ENCODE data around the gene RDH16.
A peak's percentile ranks its signal among the peaks of the same experiment; 100 is the strongest.
"Not testable (repeated sequence)": the region's sequence is repeated elsewhere in the genome, so short reads cannot be mapped to it uniquely, and the experiment has no call there.

RDH16 gene

DNA sequence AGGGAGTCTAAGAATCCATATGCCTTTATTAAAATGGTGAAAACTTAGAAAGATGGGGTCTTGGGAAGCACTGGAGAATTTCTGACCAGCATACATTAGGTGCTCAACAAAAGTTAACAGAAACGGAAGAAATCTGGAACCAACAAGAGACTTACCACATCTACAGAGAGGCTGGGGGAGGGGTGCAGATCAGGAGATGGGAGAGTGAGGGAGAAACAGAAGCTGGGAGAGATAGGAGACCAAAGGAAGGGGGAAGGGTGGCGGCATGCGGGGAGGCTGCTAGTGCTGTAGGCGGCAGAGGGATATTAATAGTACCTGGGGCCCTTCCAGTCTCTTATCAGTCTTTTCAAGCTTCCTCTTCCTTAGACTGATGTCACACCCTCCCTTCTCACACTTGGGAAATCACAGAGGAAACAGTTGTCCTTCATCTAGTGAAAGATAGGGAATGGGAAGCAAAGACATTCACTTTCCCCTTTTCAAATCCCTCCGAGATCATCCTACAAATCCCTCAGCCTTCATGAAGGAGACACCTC lies 30.9 kb upstream of the RDH16 start:
- DNase-seq = no peak

DNA sequence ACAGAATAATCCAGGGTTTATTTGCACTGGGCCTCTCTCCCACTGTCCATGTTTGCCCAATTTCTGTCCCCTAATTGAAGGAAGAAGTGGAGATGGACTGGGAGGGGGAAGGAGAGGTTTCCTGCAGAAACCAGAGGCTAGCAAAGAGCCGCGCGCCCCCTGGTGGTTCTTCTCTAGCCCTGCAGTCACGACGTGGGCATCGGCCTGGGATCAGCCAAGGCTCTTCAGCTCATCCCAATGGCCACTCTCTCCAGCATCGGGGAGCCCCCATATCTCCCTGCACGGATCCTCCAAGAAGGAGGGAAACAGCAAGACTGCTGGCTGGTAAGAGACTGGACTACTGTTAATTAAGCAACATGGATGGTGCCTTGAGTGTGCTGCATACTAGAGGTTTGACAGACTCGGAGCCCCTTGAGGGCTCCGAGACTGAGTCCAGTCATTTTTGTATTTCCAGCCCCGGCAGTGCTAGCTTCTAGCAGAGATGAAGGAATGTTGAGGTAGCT lies 30.2 kb upstream of the RDH16 start:
- peak; percentile 33 for DNase-seq

DNA sequence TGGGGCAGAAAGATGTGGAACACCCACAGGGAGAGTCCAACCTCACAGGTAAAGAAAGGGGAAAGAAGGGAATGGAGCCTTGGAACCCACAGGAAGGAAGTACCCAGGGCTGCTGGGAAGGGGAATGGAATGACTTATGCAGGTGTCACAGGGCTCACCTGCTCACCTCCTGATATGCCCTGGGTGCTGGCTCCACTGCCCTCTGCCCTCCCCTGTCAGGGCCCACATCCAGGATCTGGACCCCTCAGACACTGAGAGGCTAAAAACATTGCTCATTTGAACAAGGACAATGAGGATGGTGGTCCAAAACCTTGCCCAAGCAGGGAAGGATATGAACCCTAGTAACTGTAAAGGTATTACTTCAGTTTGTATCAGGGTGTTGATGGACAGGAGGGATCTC lies 29.6 kb upstream of the RDH16 start:
- DNase-seq = no peak

DNA sequence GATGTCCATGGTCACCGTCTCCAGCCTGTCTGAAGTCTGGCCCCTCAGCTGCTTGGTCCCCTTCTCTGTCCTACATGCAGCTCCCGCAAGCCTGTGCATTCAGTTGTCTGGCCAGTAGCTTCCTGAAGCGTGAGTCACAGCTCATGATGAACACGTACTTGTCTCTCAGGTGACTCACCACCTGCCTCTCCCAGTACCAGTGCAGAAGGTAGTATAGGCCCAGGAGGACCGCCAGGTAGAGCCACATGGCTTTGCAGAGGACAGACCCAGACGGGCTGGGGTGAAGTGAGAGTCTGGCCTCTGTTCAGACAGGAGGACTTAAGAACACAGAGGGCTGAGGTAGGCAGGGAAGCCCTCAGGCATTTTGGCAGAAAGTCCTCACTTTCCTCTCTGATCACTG lies 28.3 kb upstream of the RDH16 start:
- DNase-seq = not testable (repeated sequence)

DNA sequence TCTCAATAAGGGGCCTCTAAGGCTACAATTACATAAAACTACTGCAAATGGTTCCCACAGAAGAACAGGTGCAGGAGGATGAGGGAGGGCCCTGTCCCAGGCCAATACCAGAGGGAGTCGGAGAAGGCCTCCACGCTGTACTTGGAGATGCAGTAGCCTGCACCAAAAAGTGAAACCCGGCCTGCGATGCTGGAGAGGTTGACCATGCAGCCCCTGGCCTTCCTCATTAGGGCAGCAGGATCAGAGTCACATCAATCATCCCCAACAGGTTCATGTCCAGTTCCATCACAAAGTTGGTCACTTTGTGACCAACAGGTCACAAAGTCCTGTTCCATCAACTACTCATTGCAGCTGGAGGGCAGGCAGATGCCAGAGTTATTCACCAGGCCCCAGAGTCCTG lies 26.0 kb upstream of the RDH16 start:
- DNase-seq = no peak

DNA sequence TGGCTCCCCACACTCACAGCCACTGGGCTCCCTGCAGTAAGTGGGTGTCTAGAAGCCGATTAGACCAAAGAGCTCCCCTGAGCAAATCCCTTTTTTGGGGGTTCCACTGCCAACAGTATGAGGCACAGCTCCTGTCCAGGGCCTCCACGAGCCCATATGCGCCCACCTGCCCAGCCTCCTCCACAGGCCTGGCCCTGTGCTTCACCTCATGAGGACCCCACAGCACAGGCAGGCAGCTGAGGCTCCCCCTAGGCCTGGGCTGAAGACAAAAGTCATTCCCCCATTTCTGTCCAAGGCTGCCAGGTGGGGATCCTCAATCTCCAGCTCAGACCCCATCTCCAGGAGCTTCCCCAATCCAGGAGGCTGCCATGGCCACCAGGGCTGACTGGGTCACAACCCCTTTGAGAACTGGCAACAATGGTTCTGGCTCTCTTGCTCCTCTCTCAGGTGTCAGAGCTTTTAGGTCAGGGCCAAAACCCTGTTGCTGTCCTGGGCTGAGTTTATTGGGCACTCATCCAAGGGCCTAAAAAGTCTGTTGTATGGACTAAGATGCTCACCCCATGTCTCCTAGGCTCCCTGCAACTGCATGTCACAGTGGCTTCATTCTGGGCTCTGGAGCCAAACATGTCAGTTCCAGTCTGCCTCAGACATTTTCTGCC lies 25.3 kb upstream of the RDH16 start:
- DNase-seq = not testable (repeated sequence)

DNA sequence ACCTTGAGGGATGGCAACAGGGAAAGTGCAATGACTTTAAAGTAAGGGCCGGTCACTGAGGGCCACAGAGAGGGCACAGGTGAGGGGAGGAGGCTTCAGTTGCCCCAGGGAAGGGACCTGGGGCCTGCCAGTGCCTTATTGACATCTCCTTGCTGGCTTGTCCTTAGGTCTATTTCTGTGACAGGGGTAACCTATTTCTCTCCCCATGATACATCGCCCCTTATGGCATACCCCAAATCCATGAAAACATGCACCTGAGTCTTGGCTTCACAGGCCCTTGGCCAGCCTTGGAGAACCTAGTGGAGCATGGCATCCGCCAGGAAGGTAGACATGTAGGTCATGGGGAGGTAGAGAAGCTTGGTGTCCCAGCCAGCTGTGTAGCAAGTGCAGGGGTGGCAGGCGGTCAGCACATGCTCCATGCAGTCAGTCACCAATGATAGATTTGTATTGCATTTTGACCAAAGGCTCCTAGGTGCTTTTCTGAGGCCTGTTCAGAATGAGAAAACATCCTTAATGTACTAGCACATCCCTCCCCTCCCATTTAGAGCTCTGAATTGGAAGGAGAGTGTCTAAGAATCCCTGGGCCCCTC lies 23.6 kb upstream of the RDH16 start:
- DNase-seq = no peak

DNA sequence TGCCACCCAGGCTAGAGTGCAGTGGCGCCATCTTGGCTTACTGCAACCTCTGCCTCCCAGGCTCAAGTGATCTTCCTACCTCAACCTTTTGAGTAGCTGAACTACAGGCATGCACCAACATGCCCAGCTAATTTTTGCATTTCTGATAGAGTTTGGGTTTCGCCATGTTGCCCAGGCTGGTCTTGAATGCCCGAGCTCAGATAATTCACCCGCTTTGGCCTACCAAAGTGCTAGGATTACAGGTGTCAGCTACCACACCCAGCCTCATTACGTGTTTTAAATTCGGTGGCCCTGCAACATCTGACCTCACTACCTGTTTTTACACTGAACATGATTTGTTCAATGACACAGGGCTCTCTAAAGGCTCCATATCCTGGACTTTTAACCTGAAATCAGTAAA lies 22.9 kb upstream of the RDH16 start:
- no peak for DNase-seq

DNA sequence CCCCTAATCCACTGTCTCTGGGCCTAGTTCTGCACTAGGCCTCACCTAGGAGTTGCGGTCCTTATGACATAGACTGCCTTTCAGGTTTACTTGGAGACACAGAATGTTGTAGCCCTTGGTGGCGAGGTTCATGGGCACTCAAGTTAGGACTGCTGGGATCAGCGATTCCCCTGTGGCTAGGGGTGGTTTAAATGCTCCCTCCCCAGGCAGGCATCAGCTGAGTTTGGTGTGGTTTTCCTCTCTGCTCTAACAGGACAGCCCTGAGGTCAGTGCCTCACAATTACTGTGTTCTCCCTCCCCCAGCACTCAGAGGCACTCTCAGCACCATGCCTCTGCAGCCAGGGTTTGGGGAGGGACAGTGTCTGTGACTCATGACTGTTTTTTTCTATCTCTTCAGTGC lies 22.2 kb upstream of the RDH16 start:
- DNase-seq = no peak

DNA sequence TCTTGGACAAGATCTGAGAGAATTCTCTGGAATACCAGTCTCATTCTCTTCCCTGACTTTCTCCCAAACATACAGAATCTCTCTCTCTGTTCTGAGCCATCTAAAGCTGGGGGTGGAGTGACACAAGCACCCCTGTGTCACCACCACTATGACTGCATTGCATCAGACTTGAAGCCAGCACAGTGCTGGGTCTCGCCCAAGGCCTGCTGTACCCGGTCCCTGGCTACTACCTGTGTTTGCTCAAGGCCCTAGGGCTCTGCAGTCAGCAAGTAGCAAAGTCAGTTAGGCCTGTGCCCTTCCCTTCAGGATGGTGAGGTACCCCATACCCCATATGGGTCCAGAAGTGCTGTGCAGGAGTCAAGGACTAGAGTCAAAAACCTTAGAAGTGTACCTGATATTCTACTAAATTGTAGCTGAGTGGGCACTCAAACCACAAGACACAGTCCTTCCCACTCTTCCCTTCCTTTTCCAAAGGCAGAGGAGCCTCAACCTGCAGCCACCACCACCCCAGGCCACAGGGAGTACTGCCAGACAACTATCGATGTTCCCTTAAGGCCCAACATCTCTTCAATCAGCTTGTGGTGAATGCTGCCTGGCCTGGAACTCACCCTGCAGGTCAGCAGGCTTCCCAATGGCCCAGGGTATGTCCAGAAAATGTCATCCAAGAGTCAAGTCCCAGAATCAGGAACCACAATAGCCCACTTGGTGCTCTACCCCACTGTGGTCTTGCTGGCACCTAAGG lies 21.2 kb upstream of the RDH16 start:
- DNase-seq = no peak

DNA sequence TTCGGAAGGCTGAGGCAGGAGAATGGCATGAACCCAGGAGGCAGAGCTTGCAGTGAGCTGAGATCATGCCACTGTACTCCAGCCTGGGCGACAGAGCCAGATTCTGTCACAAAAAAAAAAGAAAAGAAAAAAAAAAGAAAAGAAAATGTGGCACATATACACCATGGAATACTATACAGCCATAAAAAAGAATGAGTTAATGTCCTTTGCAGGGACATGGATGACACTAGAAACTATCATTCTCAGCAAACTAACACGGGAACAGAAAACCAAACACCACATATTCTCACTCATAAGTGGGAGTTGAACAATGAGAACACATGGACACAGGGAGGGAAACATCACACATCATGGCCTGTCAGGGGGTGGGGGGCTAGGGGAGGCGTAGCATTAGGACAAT lies 20.0 kb upstream of the RDH16 start:
- not testable (repeated sequence) for DNase-seq

DNA sequence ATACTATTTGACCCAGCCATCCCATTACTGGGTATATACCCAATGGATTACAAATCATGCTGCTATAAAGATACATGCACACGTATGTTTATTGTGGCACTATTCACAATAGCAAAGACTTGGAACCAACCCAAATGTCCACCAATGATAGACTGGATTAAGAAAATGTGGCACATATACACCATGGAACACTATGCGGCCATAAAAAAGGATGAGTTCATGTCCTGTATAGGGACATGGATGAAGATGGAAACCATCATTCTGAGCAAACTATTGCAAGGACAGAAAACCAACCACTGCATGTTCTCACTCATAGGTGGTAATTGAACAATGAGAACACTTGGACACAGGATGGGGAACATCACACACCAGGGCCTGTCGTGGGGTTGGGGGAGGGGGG lies 16.8 kb upstream of the RDH16 start:
- DNase-seq = not testable (repeated sequence)

DNA sequence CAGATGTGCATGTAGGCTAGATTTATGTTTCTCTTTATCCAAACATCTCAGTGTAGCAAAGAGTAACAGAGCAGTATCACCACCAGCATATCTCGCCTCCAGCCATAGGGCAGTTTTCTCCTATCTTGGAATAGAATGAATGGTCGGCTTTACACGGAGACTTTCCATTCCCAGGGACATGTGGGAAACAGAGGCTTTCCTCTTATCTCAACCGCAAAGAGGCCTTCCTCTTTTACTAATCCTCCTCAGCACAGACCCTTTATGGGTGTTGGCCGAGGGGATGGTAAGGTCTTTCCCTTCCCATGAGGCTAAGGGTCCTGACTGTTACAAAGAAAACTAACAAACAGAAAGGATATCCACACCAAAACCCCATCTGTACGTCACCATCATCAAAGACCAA lies 11.5 kb upstream of the RDH16 start:
- not testable (repeated sequence) for DNase-seq

DNA sequence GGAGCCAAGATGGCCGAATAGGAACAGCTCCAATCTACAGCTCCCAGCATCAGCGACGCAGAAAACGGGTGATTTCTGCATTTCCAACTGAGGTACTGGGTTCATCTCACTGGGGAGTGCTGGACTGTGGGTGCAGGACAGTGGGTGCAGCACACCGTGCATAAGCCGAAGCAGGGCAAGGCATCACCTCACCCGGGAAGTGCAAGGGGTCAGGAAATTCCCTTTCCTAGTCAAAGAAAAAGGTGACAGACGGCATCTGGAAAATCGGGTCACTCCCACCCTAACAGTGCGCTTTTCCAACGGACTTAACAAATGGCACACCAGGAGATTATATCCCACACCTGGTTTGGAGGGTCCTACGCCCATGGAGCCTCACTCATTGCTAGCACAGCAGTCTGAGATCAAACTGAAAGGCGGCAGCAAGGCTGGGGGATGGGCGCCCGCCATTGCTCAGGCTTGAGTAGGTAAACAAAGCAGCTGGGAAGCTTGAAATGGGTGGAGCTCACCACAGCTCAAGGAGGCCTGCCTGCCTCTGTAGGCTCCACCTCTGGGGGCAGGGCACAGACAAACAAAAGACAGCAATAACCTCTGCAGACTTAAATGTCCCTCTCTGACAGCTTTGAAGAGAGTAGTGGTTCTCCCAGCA lies 8.7 kb upstream of the RDH16 start:
- not testable (repeated sequence) for DNase-seq

DNA sequence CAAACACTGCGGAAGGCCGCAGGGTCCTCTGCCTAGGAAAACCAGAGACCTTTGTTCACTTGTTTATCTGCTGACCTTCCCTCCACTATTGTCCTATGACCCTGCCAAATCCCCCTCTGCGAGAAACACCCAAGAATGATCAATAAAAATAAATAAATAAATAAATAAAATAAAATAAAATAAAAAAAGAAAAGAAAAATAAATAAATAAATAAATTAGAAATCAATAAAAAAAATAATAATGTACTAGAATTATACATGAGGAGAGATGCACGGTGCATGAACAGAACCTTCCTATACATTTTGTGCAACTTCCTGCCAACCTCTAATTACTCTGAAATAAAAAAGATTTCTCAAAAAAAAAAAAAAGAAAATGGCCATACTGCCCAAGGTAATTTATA lies 7.7 kb upstream of the RDH16 start:
- DNase-seq = not testable (repeated sequence)

DNA sequence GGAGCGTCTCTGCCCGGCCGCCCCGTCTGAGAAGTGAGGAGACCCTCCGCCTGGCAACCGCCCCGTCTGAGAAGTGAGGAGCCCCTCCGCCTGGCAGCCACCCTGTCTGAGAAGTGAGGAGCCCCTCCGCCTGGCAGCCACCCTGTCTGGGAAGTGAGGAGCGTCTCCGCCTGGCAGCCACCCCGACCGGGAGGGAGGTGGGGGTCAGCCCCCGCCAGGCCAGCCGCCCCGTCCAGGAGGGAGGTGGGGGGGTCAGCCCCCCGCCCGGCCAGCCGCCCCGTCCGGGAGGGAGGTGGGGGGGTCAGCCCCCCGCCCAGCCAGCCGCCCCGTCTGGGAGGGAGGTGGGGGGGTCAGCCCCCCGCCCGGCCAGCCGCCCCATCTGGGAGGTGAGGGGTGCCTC lies 6.1 kb upstream of the RDH16 start:
- DNase-seq = not testable (repeated sequence)

DNA sequence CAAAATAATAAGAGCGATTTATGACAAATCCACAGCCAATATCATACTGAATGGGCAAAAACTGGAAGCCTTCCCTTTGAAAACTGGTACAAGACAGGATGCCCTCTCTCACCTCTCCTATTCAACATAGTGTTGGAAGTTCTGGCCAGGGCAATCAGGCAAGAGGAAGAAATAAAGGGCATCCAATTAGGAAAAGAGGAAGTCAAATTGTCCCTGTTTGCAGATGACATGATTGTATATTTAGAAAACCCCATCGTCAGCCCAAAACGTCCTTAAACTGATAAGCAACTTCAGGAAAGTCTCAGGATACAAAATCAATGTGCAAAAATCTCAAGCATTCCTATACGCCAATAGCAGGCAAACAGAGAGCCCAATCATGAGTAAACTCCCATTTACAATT lies 4.8 kb upstream of the RDH16 start:
- not testable (repeated sequence) for DNase-seq

DNA sequence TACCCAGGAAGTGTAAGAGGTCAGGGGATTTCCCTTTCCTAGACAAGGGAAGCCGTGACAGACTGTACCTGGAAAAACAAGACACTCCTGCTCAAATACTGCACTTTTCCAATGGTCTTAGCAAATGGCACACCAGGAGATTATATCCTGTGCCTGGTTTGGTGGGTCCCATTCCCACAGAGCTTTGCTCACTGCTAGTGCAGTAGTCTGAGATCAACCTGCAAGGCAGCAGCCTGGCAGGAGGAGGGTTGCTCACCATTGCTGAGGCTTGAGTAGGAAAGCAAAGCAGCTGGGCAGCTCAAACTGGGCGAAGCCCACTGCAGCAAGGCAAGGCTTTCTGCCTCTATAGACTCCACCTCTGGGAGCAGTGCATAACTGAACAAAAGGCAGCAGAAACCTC lies 1.0 kb upstream of the RDH16 start:
- no peak for DNase-seq

DNA sequence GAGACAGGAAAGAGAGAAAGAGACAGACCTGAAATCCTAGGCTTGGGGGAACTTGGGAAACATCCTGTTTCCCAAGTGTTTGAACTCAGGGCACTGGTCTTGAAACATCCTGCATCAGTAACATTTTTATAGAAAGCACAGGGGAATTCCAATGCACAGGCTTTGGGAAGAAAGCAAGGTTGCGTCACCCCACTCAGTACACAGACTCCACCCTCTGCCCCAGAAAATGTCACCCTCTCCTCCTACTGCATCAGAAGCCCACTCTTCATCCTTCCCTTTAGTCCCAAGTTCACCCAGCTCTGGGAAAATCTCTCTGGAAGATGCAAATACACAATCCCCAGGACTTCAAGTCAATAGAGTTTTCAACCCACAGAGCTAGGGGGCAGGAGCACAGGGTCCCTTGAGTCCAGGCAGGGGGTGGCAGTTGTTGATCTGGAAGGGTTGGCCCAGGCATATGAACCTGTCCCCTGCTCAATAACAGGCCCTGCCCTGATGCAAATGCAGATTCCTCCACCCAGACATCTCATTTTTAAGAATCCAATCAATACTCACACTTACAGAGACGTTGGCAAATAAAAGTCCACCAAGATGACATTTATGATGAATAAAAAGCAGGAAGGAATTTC lies 1.7 kb downstream of the RDH16 start:
- DNase-seq = no peak

DNA sequence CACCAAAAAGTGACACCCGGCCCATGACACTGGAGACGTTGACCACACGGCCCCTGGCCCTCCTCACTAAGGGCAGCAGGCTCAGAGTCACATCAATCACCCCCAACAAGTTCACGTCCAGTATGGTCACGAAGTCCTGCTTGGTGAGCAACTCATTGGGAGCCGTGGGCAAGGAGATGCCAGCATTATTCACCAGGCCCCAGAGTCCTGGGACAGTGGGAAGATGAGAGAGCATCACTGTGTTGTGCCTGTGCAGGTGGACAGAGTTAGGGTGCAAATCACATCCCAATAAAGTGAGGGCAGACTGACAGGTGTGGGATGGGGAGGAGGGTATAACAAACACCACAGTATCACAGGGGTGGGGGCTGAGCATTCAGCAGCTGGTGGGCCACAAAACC lies 2.5 kb downstream of the RDH16 start:
- no peak for DNase-seq

DNA sequence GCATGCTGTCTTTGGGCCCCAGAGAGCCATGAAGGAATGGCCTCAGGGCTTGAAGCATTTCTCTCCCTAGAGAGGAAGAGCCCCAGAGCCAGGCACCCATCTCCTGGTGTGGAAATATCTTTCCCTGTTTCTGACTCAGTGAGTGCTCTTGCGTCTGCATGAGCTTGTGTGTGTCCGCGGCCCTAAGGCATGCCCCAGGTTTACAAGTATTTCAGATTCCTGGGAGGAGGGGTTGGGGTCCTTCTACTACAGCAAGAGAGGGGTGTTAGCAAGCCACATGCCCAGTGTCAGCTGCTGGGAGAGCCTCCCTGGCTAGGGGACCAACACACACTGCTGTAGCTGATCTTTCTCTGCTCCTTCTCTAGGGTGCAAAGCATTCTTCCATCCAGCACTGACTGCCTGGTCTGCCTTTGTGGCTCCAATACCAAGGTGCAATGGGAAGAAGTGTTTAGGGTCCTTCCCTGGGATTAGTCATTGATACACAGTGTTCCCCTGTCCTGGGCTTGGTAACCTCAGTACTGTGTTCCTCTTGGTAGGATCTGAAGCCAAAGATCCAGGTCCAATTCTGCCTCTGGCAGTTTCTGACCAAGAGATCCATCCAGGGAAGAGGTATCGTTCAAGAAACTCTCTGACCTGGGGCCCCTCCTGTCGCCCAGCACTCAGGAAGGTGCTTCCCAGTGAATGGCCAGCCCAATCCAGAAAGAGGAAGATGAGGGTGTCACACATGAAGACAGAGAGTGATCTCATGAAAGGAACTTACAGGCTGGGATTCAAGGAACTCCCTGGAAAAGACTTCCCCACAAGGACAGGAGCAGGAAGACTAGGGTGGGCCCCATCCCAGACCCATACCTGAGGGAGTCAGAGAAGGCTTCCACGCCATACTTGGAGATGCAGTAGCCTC lies 3.1 kb downstream of the RDH16 start:
- DNase-seq = no peak

DNA sequence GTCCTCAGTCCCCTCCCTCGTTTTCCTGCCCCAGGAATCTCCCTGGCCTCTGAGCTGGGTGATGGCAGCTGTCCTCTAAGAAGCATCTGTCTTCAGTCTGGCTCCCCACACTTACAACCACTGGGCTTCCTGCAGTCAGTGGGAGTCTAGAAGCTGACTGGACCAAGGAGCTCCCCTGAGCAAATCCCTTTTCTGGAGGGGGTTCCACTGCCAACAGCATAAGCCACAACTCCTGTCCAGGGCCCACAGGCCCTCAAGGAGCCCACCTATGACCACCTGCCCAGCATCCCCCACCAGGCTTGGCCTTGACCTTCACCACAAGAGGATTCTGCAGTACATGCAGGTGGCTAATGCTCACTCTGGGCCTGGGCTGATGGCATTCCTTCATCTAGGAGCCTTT lies 4.1 kb downstream of the RDH16 start:
- DNase-seq = no peak
